K562 (cell line): ENCODE results near the gene HOXB8. TPM values are rescaled to one million over a fixed set of nuclear protein-coding genes. Genes with fewer than 3 reads are reported as not detected.
A peak's percentile ranks its signal among the peaks of the same experiment; 100 is the strongest.

Experiments
- ELF2 ChIP-seq: fragments of 250-450 bp; sonication (Bioruptor Pico); IDR thresholded peaks from 2 replicates; pipeline ENCODE4 v1.5.0; 2021; ENCODE audit warnings: mild to moderate bottlenecking
- HBP1 ChIP-seq: fragments of 450-650 bp; formaldehyde crosslinking; IDR thresholded peaks from 2 replicates; pipeline ENCODE4 v1.4.0; 2022; ENCODE audit warnings: missing genetic modification characterization
- HLTF ChIP-seq: fragments of 450-650 bp; IDR thresholded peaks from 2 replicates; pipeline ENCODE4 v1.6.1; 2016
- MBD2 ChIP-seq: sonication (generic); IDR thresholded peaks from 2 replicates; pipeline ENCODE4 v1.6.1; 2016; ENCODE audit warnings: low read depth, borderline replicate concordance
- MNT ChIP-seq, 2 experiments: fragments of 450-650 bp; conservative IDR thresholded peaks; 2 replicates each; pipeline ENCODE4 v1.6.1; 2017; ENCODE audit warnings: mild to moderate bottlenecking in 2 of 2, moderate library complexity in 2 of 2
- NCOA6 ChIP-seq: fragments of 450-650 bp; IDR thresholded peaks from 2 replicates; pipeline ENCODE4 v1.6.1; 2017; ENCODE audit warnings: mild to moderate bottlenecking
- NFE2 ChIP-seq: IDR thresholded peaks from 2 replicates; pipeline ENCODE4 v1.6.1; 2014; ENCODE audit warnings: antibody characterized with exemption, low read depth
- SMAD2 ChIP-seq: fragments of 150-350 bp; IDR thresholded peaks from 2 replicates; pipeline ENCODE4 v1.6.1; 2014; ENCODE audit warnings: low read depth, mild to moderate bottlenecking, low read length
- polyA plus RNA-seq, 8 experiments: library from polyadenylated mRNA; depleted of rRNA in 4 of 8; stranded (reverse) in 5 of 8; unstranded in 3 of 8; fragments of >200 nt; fragmentation: Nextera tagmentation in 2 of 8; fragmentation: Illumina TruSeq in 1 of 8; extraction: Ambion mirVana in 2 of 8; extraction: Trizol in 1 of 8; gene quantifications; 2 replicates each; pipeline versions ENCODE4 v1.2.1 to v1.2.3, GENCODE V29; 2011 to 2014; ENCODE audit warnings: inconsistent platforms in 1 of 8, missing spikeins in 1 of 8
- total RNA-seq, 7 experiments: library from RNA; depleted of rRNA in 6 of 7; stranded (reverse); fragments of >200 nt in 6 of 7; fragmentation: Illumina TruSeq in 2 of 7; extraction: Trizol in 2 of 7; gene quantifications; 2 replicates each; pipeline versions ENCODE4 v1.2.1 to v1.2.3, GENCODE V29; 2011 to 2021; ENCODE audit warnings: low replicate concordance in 1 of 7
- TF ChIP-seq, protein P1 (sequence below): fragments of 250-450 bp; sonication (Bioruptor Pico); IDR thresholded peaks from 2 replicates; pipeline ENCODE4 v1.4.0; 2020; ENCODE audit warnings: mild to moderate bottlenecking, moderate library complexity, borderline replicate concordance
- TF ChIP-seq, protein P2 (sequence below): fragments of 450-650 bp; formaldehyde crosslinking; IDR thresholded peaks from 2 replicates; pipeline ENCODE4 v1.4.0; 2020; ENCODE audit warnings: mild to moderate bottlenecking
- TF ChIP-seq, protein P3 (sequence below): sonication (generic); formaldehyde crosslinking; IDR thresholded peaks from 2 replicates; pipeline ENCODE4 v1.8.0; 2022; ENCODE audit warnings: missing genetic modification reagents, mild to moderate bottlenecking, moderate library complexity, borderline replicate concordance
- TF ChIP-seq, protein P4 (sequence below), 3 experiments: IDR thresholded peaks in 2 of 3; conservative IDR thresholded peaks in 1 of 3; 2 replicates each; pipeline ENCODE4 v1.5.1; 2011 to 2012; ENCODE audit warnings: low read length in 3 of 3, mild to moderate bottlenecking in 3 of 3, control low read depth in 2 of 3, improper control_type of control experiment in 1 of 3, inconsistent platforms in 1 of 3, low read depth in 1 of 3, mixed read lengths in 1 of 3, moderate library complexity in 1 of 3; ENCODE audit not compliant: insufficient read depth in 2 of 3

The HOXB8 gene
- total and polyA plus RNA-seq, 9 of the 15 experiments (the other 6 are each of a cell fraction or from before 2014, with no cell fraction given) = 0.52 to 23.8 (median 3.6) TPM

- TF ChIP-seq, protein P1, sequence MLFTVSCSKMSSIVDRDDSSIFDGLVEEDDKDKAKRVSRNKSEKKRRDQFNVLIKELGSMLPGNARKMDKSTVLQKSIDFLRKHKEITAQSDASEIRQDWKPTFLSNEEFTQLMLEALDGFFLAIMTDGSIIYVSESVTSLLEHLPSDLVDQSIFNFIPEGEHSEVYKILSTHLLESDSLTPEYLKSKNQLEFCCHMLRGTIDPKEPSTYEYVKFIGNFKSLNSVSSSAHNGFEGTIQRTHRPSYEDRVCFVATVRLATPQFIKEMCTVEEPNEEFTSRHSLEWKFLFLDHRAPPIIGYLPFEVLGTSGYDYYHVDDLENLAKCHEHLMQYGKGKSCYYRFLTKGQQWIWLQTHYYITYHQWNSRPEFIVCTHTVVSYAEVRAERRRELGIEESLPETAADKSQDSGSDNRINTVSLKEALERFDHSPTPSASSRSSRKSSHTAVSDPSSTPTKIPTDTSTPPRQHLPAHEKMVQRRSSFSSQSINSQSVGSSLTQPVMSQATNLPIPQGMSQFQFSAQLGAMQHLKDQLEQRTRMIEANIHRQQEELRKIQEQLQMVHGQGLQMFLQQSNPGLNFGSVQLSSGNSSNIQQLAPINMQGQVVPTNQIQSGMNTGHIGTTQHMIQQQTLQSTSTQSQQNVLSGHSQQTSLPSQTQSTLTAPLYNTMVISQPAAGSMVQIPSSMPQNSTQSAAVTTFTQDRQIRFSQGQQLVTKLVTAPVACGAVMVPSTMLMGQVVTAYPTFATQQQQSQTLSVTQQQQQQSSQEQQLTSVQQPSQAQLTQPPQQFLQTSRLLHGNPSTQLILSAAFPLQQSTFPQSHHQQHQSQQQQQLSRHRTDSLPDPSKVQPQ (CRISPR knock-in tag) = no peak
- TF ChIP-seq NFE2 = no peak
- TF ChIP-seq ELF2 (CRISPR knock-in tag) = no peak
- TF ChIP-seq, protein P2, sequence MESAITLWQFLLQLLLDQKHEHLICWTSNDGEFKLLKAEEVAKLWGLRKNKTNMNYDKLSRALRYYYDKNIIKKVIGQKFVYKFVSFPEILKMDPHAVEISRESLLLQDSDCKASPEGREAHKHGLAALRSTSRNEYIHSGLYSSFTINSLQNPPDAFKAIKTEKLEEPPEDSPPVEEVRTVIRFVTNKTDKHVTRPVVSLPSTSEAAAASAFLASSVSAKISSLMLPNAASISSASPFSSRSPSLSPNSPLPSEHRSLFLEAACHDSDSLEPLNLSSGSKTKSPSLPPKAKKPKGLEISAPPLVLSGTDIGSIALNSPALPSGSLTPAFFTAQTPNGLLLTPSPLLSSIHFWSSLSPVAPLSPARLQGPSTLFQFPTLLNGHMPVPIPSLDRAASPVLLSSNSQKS (CRISPR knock-in tag) = no peak
- no peak for TF ChIP-seq HBP1 (CRISPR knock-in tag)
- peak; percentile 82 for TF ChIP-seq NCOA6
- TF ChIP-seq MBD2 = no peak
- TF ChIP-seq, protein P3, sequence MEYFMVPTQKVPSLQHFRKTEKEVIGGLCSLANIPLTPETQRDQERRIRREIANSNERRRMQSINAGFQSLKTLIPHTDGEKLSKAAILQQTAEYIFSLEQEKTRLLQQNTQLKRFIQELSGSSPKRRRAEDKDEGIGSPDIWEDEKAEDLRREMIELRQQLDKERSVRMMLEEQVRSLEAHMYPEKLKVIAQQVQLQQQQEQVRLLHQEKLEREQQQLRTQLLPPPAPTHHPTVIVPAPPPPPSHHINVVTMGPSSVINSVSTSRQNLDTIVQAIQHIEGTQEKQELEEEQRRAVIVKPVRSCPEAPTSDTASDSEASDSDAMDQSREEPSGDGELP (CRISPR knock-in tag) = no peak
- TF ChIP-seq, protein P4, sequence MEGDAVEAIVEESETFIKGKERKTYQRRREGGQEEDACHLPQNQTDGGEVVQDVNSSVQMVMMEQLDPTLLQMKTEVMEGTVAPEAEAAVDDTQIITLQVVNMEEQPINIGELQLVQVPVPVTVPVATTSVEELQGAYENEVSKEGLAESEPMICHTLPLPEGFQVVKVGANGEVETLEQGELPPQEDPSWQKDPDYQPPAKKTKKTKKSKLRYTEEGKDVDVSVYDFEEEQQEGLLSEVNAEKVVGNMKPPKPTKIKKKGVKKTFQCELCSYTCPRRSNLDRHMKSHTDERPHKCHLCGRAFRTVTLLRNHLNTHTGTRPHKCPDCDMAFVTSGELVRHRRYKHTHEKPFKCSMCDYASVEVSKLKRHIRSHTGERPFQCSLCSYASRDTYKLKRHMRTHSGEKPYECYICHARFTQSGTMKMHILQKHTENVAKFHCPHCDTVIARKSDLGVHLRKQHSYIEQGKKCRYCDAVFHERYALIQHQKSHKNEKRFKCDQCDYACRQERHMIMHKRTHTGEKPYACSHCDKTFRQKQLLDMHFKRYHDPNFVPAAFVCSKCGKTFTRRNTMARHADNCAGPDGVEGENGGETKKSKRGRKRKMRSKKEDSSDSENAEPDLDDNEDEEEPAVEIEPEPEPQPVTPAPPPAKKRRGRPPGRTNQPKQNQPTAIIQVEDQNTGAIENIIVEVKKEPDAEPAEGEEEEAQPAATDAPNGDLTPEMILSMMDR (IDR thresholded peaks at IDR 0.05 in 2 of 3, conservative IDR thresholded peaks at IDR 0.05 in 1 of 3; ENCODE audit: insufficient read depth in 2 of 3, low read depth in 1 of 3, low read length in 3 of 3) = no peak
- no peak for TF ChIP-seq SMAD2
- TF ChIP-seq HLTF = no peak
- 0 out of 4 replicates have a peak, but pooled peaks of 1 of the 2 experiments have one; percentile 41 for TF ChIP-seq MNT (conservative IDR thresholded peaks at IDR 0.05)
Measured at GRCh38 chr17:48646183-48647102, 31.4 kb upstream of the HOXB8 start (continued).
